Measurements from ENCODE around the gene COLQ.

COLQ gene

GRCh38 chr3:15520185-15520584 lies 1.3 kb downstream of the COLQ start:
- no peak for DNase-seq (ENCODE audit: low spot score)

- DNase-seq (ENCODE audit: low spot score) = no peak
These were observed 2.4 kb downstream of the COLQ start for GRCh38 chr3:15519096-15519495.

GRCh38 chr3:15514663-15515340 lies 6.7 kb downstream of the COLQ start:
- no peak for DNase-seq (ENCODE audit: low spot score)

- DNase-seq (ENCODE audit: low spot score) = no peak
These were observed 7.5 kb downstream of the COLQ start for GRCh38 chr3:15513810-15514662.

- no peak for DNase-seq (ENCODE audit: low spot score)
These were observed 8.4 kb downstream of the COLQ start for GRCh38 chr3:15513116-15513515.

DNA sequence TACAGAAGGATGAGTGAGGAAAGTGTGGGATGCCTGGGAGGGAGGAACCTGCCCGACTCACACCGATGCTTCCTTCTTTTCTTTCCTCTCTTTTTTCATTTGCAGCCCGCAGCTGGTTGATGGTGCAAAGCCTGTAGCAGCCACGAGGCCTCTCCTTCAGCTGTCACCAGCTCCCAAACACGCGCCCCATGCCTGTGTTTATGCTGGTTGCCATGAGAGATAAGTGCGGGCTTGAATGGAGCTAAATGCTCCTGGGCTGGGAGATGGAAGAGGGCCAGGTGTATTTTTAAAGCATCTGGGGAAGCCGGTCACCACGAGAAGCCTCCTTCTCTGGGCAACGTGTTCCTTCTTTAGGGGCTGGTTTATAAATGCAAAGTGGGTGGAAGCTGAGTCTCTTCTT lies 9.3 kb downstream of the COLQ start:
- DNase-seq (ENCODE audit: low spot score) = no peak

DNA sequence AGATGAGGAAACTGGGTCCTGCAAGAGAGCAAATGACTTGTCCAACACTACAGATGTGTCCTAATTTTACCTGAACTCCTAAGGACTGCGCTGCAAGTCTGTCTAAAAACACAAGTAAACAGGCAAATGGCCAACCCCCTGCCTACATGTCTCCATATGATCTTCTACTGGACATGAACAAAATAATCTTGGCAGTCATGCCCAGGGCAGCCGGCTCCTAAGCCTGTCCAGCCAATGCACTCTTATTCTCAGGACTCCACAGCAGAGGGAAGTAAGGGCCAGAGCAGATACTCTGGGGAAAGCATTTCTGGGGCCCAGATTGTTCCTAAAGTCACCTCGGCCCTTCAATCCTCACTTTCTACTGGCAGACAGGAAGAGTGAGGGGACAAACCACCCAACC lies 10.3 kb downstream of the COLQ start:
- DNase-seq (ENCODE audit: low spot score) = no peak

DNA sequence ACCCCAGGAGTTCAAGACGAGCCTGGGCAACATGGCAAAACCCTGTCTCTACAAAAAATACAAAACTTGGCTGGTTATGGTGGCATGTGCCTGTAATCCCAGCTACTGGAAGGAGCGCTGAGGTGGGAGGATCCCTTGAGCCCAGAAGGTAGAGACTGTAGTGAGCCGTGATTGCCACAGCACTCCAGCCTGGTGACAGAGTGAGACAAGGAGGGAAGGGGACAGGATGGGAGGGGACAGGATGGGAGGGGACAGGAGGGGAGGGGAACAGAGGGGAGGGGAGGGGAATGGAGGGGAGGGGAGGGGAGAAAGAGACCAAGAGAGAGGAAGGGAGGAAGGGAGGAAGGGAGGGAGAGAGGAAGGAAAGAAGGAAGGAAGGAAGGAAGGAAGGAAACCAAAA lies 11.0 kb downstream of the COLQ start:
- no peak for DNase-seq (ENCODE audit: low spot score)

GRCh38 chr3:15506571-15506970 lies 14.9 kb downstream of the COLQ start:
- no peak for DNase-seq (ENCODE audit: low spot score)

GRCh38 chr3:15505479-15506165 lies 15.9 kb downstream of the COLQ start:
- no peak for DNase-seq (ENCODE audit: low spot score)

DNA sequence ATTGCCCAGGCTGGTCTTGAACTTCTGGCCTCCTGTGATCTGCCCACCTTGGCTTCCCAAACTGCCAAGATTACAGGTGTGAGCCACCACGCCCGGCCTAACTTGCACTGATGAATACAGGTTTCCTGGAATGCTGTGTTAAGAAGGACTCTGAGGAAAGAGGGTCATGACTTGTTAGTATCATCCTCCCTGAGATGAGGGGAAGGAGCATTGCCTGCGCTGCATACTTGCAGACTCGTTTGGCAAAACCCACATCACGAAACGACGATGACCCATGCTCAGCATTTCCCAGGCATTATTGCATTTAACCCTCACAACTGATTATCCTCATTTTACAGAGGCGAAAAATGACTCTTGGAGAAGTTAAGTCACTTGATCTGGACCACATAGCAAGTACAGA lies 18.9 kb downstream of the COLQ start:
- no peak for DNase-seq (ENCODE audit: low spot score)

DNA sequence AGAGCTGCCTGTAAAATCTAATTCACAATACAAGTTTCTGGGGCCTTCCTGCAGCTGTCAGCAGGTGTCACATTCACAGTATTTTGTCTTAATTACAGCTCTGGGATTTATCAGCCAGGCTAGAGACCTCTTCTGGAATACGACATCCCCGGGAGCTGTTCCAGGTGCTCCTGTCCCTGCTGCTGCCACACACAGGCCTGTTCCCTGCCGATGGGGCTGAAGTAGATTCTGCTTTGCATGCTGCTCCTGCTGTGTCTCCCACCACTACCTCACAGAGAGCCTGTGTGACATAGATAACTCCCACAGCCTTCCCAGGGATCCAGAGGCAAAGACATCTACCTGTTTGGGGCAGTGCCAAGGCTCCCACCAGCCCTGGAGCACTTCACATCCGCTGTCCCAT lies 20.4 kb downstream of the COLQ start:
- no peak for DNase-seq (ENCODE audit: low spot score)

DNA sequence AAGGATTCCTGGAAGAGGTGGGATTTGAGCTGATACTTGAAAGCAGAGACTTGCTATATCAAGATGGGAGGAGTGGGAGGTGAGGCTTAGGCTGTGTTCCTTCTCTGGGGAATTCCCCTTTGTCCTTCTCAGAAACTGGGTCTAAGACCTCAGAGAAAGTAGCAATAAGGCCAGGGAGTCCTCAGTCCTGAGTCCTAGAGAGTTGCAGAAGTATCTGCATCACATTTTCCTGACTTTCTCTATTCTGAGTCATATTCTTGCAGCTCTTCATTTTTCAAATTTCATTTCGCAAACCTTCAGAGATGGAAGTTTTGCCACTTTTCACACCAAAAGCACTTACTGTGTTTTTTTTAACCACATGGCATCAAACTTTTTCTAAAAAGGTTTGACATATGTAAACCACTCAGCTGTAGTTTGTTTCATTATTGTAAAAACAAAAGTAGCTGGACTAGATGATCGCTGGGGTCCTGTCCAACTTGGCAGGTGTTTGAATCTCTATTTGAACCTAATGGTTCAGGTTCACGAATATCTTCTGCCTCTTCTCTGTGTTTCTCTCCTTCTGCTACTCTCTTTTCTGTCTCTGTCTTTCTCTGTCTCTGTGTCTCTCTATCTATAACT lies 21.3 kb downstream of the COLQ start:
- no peak for DNase-seq (ENCODE audit: low spot score)

- no peak for DNase-seq (ENCODE audit: low spot score)
These were observed 22.0 kb downstream of the COLQ start for GRCh38 chr3:15499536-15499935.

DNA sequence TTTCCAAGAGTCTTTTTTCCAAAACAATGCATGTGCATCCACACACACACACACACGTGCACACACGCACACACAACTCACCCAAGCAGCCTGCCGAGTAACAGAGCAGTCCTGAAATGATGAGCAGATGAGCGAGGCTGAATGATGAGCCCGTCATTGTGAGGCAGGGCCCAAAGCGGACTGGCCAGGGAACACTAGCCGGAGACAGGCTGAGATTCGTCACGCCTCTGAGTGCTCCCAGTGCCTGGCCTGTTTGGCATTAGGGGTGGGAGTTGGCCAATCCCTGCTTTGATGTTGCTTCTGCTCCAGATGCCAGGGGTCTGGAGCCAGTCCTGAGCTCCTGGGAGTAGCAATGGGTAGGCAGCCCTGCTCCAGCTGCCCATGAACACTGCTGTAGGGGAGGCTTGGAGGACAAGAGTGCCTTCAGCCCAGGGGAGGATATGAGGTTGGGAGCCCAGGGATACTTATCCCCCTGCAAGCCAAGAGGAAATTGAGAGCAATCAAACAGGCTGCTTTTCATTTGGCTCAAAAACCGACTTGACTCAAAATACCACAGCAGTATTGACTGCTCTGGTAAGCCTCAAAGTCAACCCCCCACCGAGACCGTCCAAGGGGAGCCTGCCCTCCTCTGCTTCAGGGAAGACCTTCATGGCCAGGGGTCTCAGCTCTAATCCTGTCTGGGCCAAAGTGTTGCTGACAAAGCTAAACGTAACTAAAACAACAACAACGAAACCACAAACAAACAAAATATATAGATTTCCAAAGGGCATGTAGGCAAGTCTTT lies 22.9 kb downstream of the COLQ start:
- DNase-seq (ENCODE audit: low spot score) = no peak

DNA sequence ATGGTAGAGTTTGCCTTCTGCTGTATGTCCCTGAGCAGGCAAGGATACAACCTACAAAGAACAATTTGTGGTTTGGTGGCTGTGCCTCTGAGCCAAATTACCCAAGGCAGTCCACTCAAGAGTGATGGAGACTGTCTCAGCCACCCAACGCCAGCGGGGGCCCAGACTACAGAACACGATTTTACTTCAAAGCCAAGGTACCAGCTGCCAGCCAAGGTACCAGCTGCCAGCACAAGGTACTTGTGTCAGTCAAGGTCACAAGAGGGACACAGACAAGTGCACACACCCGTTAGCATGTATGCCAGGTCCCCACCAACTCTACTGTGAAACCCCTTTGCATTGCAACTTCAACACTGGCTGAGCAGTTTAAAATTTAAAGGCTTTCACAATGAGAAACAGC lies 23.5 kb downstream of the COLQ start:
- no peak for DNase-seq (ENCODE audit: low spot score)

DNA sequence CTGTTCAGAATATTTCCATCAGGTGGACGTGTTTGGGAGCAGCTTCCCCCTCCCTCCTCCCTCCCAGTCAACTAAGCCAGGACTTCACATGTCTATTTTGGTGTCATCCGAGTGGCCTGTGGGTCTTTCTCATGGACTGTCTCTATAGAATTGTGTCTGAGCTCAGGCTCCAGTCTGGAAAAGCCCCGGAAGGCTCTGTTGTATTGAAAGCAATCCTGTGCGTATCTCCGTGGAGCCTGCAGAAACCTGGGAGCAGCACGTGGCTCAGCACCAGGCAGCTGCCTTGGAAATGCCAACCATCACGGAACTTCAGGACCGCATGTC lies 25.2 kb downstream of the COLQ start:
- no peak for DNase-seq (ENCODE audit: low spot score)

DNA sequence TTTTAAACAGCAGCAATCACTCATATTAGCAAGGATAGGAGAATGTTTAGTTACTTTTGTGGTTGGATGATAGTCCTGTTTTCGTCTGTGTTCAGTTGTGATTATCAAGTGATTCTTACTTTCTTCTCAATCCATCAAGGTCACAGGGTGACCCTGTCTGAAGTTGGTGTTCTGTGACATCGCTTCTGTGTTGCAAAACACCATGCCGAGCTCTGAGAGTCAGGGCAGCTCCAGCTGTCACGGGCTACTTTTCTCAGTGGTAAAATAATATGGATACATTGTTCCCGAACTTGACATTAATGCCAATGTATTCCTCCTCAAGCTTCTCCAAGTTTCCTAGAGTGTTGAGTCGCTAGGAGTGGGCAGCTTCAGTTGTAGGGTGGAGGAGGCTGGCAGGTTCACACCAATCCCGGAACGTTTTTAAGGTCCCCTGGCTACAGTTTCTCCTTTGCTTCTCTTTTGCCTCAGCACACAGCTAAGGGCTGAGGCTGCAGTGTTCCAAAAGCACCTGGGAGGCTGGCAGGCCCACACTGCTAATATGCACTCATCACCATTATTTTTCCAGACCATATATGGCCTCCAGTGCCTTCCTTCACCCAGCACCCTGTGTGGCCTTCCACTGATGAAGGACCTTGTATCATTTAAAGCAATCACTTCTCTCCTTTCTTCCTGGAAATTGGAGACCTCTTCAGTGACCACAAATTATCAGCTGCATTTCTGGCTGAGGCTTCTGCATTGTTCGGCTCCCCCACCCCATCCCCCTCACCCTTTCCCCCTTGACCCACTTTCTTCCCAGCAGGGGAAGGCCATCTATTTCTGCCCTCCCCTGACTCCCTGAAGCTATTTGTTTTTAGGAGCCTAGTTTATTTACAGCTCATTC lies 25.8 kb downstream of the COLQ start:
- DNase-seq (ENCODE audit: low spot score) = no peak

- no peak for DNase-seq (ENCODE audit: low spot score)
These were observed 28.1 kb downstream of the COLQ start for GRCh38 chr3:15493436-15493835.

DNA sequence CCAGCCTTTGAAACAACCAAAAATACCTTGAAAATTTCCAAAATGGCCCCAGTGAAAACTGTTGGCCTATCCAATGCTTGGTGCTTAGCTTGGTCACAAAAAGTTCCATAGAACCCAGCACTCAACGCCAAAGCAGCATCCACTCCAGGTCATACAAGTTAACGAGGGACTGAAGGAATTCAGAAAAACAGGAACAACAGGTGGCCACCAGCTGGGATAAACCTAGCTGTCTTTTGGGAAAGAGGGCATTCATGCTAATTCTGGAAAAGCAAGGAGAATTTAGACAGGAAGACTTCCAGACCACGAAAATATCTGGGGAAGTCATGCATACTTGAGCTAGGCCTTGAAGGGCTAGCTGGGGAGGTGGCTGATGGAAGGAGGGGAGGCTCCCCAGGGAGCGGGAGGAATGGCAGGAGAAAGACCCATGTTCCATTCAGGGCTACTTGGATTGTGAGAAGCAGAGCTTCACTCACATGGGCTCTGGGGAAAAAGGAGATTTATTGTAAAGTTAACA lies 28.6 kb downstream of the COLQ start:
- DNase-seq (ENCODE audit: low spot score) = no peak

- no peak for DNase-seq (ENCODE audit: low spot score)
These were observed 30.4 kb downstream of the COLQ start for GRCh38 chr3:15491143-15491542.

All from kidney capillary endothelial cell (primary cell).